GM21423 (cell line): Measurements from ENCODE around the gene MSI2.

ENCODE experiments used
- ATAC-seq: cut with Tn5 transposase; IDR thresholded peaks from one replicate; pipeline ENCODE4 v1.9.1; 2021; ENCODE audit warnings: mild to moderate bottlenecking, moderate library complexity; ENCODE audit not compliant: unreplicated experiment

Gene MSI2

DNA sequence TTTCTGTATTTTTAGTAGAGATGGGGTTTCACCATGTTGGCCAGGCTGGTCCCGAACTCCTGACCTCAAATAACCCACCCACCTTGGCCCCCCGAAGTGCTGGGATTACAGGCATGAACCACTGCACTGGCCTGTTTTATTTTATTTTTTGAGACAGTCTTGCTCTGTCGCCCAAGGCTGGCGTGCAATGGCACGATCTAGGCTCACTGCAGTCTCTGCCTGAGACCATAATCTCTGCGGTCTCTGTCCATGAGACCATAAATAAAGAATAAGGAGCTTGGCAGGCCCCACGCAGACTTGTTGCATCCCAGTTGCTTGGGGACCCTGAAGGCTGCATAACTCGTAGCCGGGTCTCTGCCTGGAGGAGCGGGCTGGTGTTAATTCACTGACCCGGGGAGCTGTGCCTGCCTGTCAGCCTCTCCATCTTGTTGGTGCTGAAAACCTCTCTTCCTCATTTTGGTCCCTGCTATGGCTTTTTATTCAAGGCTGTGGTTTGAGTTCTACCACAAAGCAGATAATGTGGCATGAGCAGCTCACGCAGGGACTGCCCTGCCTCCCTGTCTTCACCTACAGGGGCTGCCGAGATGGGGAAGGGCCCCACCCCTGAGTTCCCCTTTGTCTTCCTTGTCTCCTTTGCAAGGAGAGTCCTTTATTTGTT is 82.1 kb downstream of the MSI2 start:
- peak; percentile 63 for ATAC-seq

DNA sequence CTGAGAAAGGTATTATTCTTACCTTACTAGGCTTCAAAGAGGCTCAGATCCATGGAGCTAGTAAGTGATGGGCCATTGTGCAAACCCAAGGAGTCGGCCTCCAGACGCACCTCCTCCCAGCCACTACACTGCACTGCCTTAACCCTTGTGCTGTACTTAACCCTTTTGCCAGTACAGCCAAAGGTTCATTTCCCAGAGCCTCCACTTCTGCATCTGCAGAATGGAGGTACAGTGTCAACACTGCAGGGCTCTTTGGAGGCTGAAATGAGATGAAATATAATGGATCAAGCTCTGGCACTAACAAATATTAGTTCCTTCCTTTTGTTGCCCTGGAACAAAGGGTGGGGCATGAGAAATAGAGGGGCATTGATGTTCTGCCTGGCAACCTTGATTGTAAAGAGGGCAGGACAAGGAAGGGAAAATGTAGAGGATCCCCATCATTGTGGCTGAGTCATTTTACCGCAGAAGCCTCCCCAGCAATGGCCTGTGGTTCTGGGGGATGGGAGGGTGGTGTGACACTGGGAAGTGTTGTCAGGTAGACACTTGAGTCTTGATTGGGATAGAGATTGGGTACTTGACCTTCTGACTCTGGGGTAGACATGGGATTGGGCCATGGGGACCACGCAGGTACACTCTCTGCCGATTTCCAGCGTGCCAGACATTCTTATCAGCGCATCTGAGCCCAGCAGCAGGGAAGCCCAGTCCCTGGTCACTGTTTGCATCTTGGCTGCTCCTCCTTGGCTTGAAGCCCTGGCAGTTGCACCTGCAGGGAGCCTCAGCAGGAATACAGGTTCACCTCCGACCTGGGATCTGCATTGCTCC is 84.0 kb downstream of the MSI2 start:
- no peak for ATAC-seq

DNA sequence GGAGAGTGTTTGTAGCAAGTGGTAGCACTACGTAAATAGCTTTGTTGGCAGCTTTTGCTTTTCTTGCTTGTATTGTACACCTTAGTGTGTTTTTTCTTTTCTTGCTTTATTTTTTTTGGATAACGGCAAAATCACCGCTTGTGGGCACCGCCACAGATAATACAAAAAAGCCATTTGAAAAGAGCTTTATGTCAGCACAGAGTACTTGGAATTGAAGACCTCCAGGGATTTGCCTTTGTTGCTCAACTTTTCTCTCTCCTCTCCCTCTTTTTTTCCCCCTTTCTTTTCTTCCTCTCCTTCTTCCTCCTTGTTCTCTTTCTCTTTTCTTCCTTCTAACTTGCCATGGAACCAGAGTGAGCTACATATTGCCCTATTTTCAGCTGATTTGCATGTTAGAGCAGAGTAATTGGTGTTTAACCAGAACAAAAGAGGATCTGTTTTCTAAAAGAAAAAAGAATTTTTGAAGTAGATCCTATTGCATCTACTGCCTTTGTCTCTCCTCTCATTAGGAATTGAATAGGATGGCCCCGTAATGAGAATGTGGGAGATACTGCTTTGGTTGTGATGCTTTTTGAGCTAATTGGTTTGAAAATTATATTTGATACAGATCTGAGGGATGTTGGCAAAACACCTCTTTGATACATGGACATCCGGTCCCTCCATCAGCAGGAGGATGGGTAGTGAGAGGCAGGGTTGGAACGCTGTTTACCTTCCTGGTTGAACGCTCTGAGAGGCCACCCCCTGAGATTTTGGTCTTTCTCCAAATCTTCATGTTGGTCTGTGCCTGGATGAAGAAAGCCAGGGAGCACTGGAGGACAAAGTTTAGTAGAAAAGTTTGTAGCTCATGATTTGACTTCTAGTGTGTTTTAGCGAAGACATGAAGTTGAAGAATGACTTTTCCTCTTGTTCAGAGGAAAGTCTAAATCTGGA is 85.6 kb downstream of the MSI2 start:
- no peak for ATAC-seq

DNA sequence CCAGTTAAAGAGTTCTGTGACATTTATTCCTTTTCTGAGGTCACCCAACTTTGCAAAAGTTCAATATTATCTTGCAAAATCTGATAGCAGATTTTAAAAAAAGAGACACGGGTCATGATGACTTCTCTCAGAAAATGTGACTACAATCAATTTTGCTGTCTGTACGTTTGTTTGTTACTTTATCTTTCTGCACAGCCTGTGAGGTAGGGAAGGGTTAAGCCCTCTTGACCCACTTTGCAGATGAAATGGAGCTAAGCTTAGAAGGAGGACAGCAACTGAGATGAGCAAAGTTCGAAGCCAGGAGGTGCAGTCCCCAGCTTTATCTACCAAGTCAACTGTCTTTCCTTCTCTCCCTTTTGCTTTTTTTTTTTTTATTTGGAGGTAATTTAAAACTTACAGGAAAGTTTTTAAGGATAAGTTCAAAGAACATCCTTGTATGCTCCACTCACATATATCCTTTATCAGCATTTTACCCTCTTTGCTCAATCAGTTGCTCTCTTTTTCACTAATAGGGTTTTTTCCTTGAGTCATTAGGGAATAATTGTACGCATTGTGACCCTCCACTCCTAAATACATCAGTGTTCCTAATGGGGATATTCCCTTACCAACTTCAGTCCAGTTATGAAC is 86.8 kb downstream of the MSI2 start:
- no peak for ATAC-seq

DNA sequence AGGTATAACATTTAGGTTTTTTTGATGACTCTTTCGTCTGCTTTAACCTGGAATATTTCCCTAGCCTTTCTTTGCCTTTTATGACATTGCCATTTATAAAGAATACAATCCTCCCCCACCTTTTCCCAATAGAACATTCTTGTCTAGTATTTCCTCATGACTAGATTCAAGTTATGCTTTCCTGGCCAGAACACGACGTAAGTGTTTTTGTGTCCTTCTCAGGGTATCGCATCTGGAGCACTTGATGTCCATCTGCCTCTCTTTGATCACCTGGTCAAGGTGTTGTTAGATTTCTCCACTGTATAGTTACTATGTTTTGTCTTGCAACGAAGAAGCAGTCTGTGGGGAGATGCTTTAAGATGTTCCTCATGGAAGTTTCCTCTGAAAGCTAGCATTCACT is 87.4 kb downstream of the MSI2 start:
- ATAC-seq: no peak

DNA sequence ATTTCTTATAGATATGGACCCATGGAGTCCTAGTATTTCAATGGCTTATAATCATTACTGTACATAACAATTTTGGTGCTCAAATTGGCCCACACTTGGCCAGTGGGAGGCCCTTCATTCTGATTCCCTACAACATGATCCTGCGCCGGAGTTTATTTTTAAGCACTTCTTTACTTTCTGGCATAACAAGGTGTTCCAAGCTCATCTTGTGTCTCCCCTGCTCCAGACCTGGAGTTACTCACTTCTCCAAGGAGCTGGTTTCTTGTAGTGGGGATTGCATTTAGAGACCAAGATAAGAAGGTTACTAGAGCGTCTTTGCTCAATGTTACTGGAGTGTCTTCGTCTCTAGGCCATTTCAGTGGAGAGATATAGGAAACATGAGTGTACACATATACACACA is 87.9 kb downstream of the MSI2 start:
- ATAC-seq: no peak

DNA sequence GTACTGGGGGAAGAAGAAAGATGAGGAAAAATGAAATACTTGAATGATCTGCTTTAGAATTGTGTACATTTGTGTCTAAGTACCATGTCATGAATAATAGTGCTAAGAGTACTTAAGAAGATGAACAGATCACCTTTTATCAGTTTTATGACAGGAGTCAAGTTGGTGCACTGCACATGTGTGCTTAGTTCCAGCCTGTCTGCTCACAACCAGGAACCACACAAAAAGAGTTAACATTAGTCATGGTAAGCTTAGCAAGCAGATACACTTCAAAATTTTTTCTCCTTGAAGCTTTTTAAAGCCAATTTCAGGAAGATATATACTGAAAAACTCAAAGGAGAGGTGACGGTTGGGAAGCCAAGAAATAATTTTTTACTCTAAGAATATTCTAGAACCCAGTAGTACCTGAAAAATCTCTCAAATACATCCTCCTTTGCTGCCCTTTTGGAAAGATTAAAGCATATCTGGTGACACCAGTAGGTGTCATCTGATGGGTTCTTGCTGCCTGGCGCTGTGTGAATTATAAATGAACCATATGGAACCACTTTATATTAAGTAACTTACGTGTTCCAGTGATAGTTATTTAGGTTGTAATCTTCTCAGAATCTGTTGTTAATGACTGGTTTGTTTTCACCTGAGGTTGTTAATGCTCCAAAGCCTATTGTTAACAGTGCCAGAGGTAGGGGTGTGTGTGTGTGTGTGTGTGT is 93.4 kb downstream of the MSI2 start:
- no peak for ATAC-seq

DNA sequence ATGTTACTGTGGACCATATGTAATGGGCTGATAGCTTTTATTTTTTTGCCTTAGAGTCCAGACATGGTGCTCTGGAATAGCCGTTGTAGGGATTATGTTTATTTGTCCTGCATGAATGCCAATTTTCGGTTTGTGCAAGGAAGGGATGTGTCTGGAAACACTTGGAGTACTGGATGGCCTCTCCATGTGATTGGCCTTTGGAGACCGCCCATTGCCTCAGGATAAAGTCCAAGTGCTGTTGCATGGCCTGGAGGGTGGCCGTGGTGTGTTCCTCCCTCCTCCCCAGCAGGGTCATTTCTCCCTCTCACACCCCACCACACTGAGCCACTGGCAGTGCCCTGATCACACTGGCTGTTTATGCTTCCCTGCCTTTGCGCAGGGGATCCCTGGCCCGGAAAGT is 93.9 kb downstream of the MSI2 start:
- ATAC-seq: no peak

DNA sequence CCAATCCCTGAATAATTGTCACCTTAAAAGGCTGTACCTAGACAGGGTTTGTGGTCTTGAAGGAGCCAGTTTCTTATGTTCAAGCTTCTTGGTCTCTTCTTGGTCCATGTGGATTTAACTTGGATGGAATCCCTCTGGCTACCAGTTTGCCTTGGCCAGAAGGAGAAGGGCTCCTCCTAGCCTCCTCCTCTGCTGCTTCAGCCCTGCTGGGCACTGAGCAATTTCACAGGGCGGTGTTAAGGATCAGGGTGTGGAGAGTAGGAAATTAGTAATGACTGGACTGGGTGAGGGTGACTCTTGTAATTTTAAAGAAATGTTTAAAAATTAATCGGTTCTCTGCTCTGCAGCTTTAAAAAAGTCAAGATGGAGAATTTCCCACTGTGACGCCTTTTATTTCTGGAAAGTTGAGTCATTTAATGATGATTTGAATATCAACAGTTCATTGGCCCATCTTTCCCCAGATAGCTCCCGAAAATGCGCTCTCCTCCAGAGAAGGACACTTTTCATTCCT is 96.4 kb downstream of the MSI2 start:
- ATAC-seq: no peak

DNA sequence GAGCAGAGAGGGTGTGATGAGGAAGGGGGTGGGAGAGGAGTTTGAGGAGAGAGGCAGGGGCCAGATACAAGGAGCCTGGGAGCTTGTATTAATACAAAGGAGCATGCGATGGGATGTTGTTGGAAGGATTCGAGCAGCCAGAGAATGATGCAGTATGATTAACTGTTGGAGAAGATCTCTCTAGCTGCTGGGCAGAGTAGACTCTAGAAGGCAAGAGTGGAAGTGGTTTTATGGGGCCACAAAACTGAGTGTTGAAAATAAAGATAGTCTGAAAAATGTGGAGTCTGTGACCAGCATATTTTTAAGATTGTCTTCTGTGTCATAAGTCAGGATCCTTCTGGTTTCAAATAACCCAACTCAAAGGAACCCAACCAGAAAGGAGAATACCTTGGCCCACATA is 98.3 kb downstream of the MSI2 start:
- no peak for ATAC-seq

DNA sequence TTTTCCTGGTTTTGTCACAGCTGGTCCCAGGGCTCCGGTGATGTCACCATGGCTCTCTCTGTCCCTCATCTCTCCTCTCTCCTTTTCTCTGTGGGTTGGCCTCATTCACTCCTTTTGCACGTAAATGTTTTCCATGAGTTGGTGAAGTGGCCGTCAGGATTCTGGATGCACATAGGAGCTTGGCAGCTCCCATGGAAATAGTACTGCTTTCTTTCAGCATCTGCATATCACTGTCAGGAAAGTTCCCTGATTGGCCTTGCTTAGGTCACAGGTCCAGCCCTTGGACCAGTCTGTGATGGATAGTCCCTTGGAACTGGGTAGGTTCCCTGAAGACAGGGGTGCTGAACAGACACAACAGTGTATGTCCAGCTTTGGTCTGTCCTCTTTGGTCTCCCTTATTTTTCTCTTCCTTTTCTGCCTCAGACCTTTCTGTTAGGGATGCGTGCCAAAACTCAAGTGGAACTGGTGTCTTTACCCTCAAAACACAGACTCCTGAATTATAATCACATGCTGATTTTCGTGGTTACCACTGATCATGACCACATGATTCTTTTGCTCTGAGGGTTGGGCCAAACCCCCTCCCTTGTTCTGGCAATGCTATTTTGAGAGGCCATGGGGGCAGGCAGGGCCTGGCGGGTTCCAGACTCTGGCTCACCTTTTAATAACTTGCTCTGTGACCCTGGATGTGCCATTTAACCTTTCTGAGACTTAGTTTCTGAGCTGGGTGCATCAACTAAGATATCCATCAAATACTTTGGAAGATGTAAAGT is 99.0 kb downstream of the MSI2 start:
- ATAC-seq: no peak

DNA sequence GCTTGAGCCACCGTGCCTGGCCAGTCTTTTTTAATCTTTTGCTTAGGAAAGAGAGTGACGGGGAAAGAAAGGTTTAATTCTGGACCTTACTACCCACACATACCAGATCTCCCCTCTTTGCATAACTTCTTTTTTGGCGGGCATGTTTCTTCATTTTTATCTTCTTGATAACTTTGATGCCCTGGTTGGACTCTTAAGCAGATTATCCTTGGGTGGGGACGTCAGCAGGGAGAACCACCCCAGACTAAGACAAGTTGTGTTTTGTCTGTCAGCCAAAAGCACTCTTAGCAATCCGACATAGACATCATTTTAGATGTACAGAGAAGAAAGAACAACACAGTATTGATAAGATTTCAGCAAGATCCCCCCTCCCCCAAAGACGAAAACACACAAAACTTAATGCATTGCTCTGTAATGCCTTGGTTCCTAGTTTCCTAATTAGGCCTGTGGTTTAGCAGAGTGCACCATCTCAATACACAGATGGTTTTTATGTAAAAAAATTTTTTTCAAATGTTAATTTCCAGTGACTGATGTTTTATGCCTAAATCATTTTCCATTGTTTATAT is 99.9 kb downstream of the MSI2 start:
- peak; percentile 28 for ATAC-seq

DNA sequence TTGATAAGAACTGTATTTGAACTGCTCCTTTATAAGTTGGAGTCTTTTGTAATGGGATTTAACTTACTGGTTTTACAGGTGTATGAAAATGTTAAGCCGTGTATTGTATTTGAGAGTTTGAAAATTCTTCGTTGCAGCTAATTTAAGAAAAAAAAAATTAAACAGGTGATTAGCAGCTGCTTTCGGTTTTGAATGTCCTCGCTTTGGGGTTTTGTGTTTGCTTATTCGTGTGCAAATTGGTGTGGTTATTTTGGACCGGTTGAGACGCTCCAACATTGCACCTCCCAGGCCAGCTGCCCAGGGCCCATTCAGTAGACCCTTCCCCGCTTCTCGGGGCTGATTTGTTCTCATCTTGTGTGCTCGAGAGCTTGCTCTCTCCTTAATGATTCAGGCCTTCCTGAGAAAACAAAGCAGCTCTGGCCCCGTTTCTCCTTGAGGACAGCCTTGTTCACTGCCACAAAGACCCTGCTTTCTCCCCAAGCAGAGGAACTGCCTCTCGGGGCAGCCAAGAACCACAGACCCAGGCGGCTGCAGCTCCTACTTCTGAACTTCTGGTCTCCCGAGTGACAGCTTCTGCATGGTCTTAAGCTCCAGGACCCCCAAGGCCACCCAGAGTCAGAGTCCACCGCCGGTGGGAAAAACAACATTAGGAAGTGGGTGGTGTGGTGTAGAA is 100.5 kb downstream of the MSI2 start:
- ATAC-seq: peak; percentile 57

DNA sequence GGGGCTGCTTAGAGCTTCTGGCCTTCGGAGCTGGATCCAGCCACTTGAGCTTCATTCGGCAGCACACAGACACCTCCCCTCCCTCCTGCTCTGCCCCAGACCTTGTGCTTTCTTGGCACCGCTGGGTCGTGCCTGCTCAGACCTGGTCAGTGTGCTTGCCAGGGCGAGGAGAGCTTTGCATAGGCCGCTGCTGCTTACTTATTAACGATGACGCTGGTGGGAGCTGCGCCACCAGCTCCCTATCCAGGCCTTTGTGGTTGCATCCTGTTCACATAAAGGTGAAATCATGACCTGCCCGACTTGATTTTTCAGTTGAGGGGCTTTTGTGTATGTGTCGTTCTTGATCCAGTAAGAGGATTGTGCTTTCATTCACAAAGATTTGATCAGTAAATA is 101.1 kb downstream of the MSI2 start:
- ATAC-seq: peak; percentile 50

DNA sequence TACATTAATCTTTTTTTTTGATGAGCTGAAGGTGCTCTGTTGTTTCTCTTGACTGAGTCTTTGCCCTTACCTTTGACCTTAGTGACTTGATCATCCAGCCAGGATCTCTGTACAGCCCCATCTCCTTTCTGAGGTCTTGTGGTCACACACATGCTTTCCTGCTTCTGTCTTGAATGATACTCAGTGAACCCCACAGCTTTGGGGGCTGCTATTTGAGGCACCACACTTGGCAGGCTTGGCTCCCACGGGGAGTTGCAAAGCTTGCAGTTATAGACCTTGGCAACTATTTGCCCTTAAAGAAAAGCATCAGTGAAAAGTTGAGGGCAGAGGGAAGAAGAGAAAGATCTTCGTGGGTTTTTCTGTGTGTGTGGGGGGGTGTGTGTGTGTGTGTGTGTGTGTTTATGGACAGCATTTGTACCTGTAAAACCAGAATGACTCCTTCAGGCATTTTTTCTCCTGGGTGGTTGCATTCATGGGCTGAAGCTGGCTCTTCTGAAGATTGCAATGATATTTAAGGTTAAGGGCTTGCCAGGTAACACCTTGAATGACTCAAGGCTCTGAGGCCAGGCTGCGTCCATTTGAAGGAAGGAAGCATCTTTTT is 101.6 kb downstream of the MSI2 start:
- peak; percentile 48 for ATAC-seq

DNA sequence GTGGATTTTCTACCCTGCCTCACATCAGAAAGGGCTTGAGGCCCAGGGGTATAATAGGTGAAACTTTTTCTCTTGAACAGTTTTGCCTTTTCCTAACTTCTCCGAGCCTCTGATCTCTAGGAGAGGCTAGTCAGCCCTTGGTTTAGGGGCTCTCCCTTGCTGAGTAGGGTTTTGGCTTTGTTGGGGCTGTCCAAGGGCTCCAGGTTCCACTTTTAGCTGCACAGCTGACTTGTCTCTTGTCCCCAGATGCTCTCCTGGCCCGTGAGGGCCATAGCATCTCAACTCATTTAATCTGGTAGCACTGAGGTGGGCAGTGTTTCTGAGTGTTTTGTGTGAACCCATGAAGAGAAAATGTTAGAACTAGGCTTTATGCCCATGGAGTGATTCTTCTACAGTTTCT is 103.9 kb downstream of the MSI2 start:
- ATAC-seq: no peak

DNA sequence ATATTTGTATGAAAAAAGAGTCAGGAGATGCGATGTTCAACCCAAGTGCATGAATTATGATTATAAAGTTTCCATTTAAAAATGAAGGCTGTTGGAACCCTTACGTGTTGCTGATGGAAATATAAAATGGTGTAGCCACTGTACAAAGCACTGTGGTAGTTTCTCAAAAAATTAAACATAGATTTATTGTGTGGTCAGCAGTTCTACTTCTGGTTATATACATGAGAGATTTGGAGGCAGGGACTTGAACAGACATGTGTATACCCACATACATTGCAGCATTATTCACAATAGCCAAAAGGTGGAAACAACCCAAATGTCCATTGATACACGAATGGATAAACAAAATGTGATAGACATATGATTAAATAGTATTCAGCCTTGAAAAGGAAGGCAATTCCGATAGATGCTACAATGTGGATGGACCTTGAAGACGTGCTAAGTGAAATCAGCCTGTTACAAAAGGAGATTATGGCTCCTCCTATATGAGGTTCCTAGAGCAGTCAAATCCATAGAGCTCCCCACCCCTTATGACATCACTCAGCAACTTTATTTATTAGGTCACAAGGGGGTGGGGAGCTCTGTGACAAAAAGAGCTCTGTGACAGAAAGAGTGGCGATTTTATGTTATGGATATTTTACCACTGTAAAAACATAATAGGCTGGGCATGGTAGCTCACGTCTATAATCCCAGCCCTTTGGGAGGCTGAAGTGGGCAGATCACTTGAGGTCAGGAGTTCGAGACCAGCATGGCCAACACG is 106.7 kb downstream of the MSI2 start:
- no peak for ATAC-seq
